Right lobe of liver (tissue), 4 donors: ENCODE results near the gene AIF1L.

ENCODE experiments used
- POLR2A ChIP-seq: fragments of 450-650 bp; IDR thresholded peaks from one replicate; pipeline ENCODE4 v1.6.1; 2017; ENCODE audit warnings: antibody characterized with exemption, mild to moderate bottlenecking
- TF ChIP-seq, protein P1 (sequence below), 4 donors: fragments of 200-600 bp in 3 of 4; fragments of 450-650 bp in 1 of 4; IDR thresholded peaks; one replicate each; pipeline versions ENCODE4 v1.5.1 to v1.8.0; 2016 to 2022; ENCODE audit warnings: antibody characterized with exemption in 4 of 4, mild to moderate bottlenecking in 2 of 4
- donor health status: DM: no; HTN: no; CAD: no.
- donor health status: DM: no; HTN: no; CAD: no.
- donor health status: DM: no; HTN: yes; CAD: no.

GRCh38 chr9:131145245-131145644 lies 48.9 kb downstream of the AIF1L start:
- TF ChIP-seq, protein P1, sequence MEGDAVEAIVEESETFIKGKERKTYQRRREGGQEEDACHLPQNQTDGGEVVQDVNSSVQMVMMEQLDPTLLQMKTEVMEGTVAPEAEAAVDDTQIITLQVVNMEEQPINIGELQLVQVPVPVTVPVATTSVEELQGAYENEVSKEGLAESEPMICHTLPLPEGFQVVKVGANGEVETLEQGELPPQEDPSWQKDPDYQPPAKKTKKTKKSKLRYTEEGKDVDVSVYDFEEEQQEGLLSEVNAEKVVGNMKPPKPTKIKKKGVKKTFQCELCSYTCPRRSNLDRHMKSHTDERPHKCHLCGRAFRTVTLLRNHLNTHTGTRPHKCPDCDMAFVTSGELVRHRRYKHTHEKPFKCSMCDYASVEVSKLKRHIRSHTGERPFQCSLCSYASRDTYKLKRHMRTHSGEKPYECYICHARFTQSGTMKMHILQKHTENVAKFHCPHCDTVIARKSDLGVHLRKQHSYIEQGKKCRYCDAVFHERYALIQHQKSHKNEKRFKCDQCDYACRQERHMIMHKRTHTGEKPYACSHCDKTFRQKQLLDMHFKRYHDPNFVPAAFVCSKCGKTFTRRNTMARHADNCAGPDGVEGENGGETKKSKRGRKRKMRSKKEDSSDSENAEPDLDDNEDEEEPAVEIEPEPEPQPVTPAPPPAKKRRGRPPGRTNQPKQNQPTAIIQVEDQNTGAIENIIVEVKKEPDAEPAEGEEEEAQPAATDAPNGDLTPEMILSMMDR (IDR thresholded peaks at IDR 0.05), result no peak
- no peak for TF ChIP-seq POLR2A
